CD4-positive, alpha-beta T cell treated with Interleukin-1 beta for 1 hour (primary cell): ENCODE data around the gene CELA3A.

Source experiments
- DNase-seq, 2 donors: peaks; one replicate each; pipeline ENCODE4 v3.0.0-alpha.2; 2020 to 2022

Gene CELA3A

DNA sequence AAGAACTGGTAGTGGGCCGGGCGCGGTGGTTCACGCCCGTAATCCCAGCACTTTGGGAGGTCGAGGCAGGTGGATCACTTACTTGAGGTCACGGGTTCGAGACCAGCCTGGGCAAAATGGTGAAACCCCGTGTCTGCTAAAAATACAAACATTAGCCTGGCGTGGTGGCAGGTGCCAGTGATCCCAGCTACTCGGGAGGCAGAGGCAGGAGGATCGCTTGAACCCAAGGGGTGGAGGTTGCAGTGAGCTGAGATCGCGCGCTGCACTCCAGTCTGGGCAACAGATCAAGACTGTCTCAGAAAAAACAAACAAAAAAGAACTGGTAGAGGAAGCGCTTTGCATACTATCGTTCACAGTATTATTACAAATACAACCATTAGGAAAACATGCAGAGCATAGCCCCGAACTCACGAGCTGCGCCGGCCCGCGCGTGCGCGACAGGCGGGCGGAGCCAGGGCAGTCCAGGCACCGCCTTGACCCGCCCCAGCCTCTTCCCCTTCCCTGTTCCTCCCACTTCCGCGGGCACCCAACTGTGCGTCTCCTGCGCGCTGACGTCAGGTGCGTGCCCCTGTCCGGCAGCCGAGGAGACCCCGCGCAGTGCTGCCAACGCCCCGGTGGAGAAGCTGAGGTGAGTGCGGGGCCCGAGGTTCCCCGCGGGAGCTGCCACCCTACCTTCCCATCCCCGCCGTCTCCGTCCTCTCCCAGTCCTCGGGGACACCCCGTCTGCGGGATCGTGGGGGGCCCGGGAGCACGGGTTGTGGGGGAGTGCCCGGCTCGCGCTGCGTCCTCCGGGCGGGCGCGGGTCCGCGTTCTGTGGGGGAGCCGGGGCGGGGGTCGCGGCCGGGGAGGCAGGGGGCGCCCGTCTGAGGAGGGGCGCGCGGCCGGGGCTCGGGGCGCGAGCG lies 50.9 kb downstream of the CELA3A start, which contains the start of gene CDC42:
Gene CDC42 (plus strand): TSS at position 595 of the 902 bp plus-strand sequence. CDS start 25,770 bp downstream, outside the sequence.
- DNase-seq = peak; percentile 98

DNA sequence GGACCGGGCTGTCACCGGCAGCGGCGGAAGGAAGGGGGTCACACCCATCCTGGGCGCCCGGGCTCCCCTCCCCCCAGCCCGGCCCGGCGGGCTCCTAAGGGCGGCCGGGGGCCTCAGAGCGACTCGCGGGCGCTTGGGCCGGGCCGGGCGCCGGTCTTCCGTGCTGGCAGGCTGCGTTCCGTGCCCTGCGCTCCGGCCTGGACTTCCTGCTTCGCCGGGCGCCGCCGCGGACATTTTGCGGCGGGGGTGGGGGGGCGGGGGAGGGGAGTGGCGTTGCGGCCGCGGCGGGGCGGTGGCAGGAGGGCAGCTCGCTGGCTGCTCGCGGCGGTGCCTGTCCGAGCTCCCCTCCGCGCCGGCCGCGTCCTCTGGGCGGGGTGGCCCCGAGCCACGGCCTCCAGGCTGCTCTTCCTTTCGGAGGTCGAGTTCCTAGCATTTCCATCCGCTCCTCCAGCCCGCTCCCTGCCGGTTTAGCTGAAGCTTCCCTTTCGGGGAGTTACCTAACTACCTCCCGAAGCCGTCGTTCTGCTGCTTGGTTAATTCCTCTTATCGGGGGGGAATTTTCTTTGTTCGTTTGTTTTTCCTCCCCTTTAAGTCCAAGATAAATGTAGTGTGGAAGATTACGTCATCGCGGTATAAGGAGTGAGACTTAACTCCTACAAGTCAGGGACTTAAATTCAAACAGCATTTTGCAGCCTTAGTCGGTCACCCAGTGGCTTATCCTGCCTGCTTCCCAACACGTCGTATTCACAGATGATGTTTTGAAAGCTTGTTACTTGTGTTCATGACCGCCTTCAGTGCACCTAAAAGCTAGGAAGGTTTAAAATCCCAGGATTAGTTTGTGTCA lies 51.8 kb downstream of the CELA3A start:
- DNase-seq = peak; percentile 64 to 74

DNA sequence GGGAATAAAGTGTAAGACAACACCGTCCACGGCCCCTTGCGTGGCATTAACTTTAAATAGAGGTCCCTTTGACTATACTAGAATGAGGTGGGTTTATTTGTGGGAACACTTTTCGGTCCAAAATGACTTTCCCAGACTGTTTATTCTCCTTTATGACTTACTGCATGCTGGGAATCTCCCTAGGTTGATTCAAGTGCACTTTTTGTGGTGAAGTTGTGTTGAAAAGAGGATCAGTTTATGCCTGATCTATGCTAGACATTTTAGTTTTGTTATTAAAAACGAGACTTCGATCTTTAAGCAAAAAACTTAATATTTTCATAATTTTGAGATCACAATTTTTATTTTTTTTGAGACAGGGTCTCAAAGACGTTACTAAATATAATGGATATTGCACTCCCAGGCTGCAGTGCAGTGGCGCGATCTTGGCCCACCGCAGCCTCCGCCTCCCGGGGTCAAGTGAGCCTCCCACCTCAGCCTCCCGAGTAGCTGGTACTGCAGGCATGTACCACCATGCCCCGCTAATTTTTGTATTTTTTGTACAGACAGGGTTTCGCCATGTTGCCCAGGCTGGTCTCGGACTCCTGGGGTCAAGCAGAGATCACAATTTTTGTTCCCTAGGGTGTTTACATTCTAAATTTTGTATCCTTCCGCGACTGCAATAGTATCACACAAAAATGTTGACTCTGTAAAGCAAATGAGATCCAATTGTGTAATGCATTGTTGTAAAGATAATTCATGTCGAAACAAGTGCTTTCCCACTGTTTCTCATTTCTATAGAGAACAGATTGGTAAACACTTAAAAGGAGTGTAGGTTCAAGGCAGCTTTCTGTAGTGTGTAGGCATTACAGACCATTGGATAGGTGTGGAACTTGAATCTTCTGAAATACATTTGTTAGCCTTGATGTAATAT lies 52.7 kb downstream of the CELA3A start:
- peak in 1 of 2 donors; percentile 48 for DNase-seq

DNA sequence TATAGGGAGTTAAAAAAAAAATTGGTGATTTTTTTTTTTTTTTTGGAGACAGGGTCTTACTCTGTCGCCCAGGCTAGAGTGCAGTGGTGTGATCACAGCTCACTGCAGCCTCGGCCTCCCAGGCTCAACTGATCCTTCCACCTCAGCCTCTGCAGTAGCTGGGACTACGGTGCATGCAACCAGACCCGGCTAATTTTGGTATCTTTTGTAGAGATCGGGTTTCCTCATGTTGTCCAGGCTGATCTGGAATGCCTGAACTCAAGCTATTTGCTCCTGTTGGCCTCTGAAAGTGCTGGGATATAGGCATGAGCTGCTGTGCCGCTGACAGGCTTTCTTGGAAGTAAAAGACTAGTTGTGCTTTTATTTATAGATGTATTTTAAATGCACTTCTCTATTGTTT lies 54.0 kb downstream of the CELA3A start:
- DNase-seq = no peak

DNA sequence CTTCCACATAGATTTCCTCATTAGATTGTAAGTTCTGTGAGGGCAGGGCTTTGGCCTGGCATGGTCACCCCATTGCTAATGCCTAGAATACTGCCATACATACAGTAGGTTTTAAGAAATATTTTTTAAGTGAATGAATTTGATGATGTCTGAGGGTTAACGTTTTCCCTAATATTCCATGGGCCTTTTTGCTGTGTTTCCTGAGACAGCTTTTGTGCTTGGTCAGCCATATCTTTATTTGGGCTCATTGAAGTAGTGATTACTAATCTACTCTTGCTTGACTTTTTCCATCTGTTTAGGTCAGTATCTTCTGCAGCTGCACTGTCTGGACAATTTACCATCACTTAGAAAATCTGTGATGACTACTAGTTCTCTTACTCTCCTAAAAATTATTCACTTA lies 54.6 kb downstream of the CELA3A start:
- no peak for DNase-seq

DNA sequence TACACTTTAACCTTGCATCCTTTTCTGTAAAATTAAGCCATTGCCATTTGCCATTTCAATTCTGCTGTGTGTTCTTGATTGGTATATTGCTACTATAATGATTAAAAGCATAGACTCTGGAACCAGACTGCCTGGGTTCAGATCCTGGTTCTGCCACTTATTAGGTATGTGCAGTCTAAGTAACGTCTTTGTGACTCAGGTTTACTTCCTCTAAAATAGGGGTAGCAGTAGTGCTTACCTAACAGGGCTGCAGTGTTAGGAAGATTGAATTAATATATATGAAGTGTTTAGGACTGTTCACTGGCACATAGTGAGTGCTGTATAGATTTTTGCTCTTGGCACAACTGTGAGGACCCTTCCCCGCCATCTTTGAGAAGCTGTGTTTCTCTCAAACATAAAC lies 55.5 kb downstream of the CELA3A start:
- DNase-seq = no peak

DNA sequence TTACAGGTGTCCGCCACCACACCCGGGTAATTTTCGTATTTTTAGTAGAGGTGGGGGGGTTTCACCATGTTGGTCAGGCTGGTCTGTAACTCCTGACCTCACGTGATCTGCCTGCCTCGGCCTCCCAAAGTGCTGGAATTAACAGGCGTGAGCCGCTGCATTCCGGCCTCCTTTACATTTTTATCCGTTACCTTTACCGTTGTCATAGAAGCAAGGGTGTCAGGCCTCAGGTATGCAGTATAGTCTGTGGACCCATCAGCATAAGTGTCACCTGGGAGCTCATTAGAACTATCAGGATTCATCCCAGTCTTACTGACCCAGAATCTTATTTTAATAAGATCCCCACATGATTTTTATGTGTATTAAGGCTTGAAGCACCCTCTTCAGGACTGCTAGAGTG lies 56.4 kb downstream of the CELA3A start:
- DNase-seq = no peak
